ENCODE measurements around the gene NDUFV3.
"Not testable (repeated sequence)": the region's sequence is repeated elsewhere in the genome, so short reads cannot be mapped to it uniquely, and the experiment has no call there.

NDUFV3 gene

DNA sequence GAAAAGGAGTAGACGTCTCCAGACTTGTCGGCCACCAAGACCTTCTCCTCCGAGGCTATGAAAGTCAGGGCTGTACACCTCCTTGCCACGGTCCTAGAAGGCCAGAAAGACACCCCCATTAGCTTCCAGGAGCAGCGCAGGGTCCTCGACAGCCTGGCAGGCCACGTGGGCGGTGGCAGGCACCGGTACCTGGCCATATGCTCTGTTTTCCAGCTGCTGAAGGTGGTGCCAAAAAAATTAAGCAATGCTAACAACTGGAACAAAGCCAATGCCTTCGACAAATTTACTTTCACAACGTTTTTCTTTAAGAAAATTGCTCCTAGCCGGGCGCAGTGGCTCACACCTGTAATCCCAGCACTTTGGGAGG, 29.6 kb upstream of the NDUFV3 start:
- no peak overlapping the region for H3K4me3 ChIP-seq (ENCODE audit: control insufficient read depth, low read depth, low read length)
- no peak for DNase-seq (ENCODE audit: low read depth)
- TF ChIP-seq, protein P1, sequence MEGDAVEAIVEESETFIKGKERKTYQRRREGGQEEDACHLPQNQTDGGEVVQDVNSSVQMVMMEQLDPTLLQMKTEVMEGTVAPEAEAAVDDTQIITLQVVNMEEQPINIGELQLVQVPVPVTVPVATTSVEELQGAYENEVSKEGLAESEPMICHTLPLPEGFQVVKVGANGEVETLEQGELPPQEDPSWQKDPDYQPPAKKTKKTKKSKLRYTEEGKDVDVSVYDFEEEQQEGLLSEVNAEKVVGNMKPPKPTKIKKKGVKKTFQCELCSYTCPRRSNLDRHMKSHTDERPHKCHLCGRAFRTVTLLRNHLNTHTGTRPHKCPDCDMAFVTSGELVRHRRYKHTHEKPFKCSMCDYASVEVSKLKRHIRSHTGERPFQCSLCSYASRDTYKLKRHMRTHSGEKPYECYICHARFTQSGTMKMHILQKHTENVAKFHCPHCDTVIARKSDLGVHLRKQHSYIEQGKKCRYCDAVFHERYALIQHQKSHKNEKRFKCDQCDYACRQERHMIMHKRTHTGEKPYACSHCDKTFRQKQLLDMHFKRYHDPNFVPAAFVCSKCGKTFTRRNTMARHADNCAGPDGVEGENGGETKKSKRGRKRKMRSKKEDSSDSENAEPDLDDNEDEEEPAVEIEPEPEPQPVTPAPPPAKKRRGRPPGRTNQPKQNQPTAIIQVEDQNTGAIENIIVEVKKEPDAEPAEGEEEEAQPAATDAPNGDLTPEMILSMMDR (IDR thresholded peaks at IDR 0.05; ENCODE audit: control insufficient read depth, insufficient read depth, low read depth, low read length, missing control alignments): no peak

- DNase-seq (ENCODE audit: low read depth): no peak
- H3K4me3 ChIP-seq (ENCODE audit: control insufficient read depth, low read depth, low read length): no peak overlapping the region
- TF ChIP-seq, protein P1 (IDR thresholded peaks at IDR 0.05; ENCODE audit: control insufficient read depth, insufficient read depth, low read depth, low read length, missing control alignments): no peak
Measured at GRCh38 chr21:42864286-42864685, 28.8 kb upstream of the NDUFV3 start.

DNA sequence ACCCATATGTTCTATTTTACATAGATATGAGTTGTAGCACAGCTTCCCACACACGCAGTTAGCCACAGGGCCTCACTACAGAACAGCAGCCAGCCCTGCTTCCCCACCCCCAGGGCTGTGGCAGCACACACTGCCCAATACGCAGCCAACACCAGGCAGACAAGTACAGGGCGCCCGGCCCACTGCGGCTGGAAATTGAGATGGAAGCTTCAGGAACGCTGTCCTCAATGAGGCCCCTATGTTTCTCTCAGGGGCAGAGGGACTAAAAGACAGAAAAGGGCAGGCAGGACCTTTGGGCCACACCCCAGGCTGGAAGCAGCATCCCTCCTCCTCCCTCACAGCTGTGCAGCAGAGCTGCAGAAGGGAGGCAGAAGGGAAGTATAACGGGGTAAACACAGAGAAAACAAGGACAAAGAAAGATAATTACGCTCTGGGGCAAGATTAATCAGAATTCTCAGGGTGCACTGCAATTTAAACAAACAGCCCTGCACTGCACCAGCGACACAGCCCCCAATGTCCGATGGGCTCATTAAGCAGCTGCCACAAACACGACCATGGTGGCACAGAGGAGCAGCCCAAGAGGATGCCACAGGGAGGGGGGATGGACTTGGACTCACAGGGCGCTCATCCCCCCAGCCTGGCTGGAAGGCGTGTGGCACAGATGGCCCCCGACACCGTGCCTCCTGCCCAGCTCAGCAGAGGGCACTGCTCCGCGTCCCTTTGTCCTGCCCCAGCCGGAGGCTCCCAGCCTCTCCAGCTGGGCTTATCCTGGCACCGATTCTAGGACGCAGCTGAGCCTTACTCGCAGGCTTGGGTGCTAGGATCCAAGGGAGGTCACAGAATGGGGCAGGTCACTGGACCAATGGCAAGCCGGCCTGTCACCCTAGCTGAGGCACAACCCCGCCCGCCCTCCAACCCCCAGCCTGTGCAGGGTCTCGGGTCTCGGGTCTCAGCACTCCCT, 28.0 kb upstream of the NDUFV3 start:
- TF ChIP-seq, protein P1 (IDR thresholded peaks at IDR 0.05; ENCODE audit: control insufficient read depth, insufficient read depth, low read depth, low read length, missing control alignments): no peak
- no peak overlapping the region for H3K4me3 ChIP-seq (ENCODE audit: control insufficient read depth, low read depth, low read length)
- DNase-seq (ENCODE audit: low read depth): no peak

- no peak for DNase-seq (ENCODE audit: low read depth)
- no peak overlapping the region for H3K4me3 ChIP-seq (ENCODE audit: control insufficient read depth, low read depth, low read length)
- TF ChIP-seq, protein P1 (IDR thresholded peaks at IDR 0.05; ENCODE audit: control insufficient read depth, insufficient read depth, low read depth, low read length, missing control alignments): no peak
Measured at GRCh38 chr21:42865776-42866160, 27.3 kb upstream of the NDUFV3 start.

GRCh38 chr21:42868196-42868595, 24.9 kb upstream of the NDUFV3 start:
- no peak overlapping the region for H3K4me3 ChIP-seq (ENCODE audit: control insufficient read depth, low read depth, low read length)
- TF ChIP-seq, protein P1 (IDR thresholded peaks at IDR 0.05; ENCODE audit: control insufficient read depth, insufficient read depth, low read depth, low read length, missing control alignments): no peak
- no peak for DNase-seq (ENCODE audit: low read depth)

DNA sequence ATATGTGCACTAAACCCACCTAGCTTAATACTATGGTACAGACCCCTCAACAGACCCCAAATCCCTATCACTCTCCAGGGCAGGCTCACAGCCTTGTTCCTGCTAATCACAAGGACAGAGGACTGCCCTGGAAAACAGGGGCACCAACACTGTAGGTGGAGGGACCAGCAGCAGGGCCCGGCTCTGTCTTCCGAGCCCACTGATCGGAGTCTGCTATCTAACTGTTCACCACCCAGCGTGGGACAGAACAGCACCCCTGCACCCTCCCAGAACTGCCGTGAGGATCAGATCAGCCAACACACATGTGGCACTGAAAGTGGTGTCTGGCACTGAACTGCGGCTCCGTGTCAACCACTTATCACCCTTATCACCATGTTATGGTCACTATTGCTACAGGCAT, 20.0 kb upstream of the NDUFV3 start:
- no peak overlapping the region for H3K4me3 ChIP-seq (ENCODE audit: control insufficient read depth, low read depth, low read length)
- TF ChIP-seq, protein P1 (IDR thresholded peaks at IDR 0.05; ENCODE audit: control insufficient read depth, insufficient read depth, low read depth, low read length, missing control alignments): no peak
- DNase-seq (ENCODE audit: low read depth): no peak

GRCh38 chr21:42875811-42876210, 17.3 kb upstream of the NDUFV3 start:
- DNase-seq (ENCODE audit: low read depth); H3K4me3 ChIP-seq (ENCODE audit: control insufficient read depth, low read depth, low read length): not testable (repeated sequence)
